Amygdala (tissue), 56 donors: ENCODE measurements around the gene CDC45.

Source experiments
- DNase-seq, 56 donors: peaks; one replicate each; lab custom pipeline; 2025; lab: John Stamatoyannopoulos, UW

Gene CDC45

GRCh38 chr22:19466848-19467752 lies 12.6 kb upstream of the CDC45 start:
- DNase-seq: peak in 3 of 56 donors; percentile 13

- DNase-seq: no peak
These were observed 11.8 kb upstream of the CDC45 start for GRCh38 chr22:19467912-19468311.

DNA sequence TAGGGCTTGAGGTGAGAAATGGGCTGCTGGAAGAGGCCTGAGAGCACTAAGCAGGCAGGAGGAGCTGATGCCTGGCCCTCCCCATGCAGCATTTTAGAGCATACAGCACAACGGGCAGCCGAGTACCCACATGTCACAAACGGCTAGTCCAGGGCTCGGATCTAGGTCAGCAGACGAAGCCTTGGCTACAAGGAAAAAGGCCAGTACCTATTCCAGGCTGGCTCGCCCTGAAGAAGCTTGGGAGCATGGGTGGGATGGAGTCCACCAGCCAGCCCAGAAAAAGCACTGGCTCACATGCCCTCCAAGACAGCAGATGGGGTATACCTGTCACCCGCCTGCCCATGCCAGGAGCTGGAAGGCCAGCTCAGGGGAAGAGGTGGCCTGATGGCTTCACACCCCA lies 10.3 kb upstream of the CDC45 start:
- DNase-seq: no peak

GRCh38 chr22:19470010-19470409 lies 9.7 kb upstream of the CDC45 start:
- no peak for DNase-seq

DNA sequence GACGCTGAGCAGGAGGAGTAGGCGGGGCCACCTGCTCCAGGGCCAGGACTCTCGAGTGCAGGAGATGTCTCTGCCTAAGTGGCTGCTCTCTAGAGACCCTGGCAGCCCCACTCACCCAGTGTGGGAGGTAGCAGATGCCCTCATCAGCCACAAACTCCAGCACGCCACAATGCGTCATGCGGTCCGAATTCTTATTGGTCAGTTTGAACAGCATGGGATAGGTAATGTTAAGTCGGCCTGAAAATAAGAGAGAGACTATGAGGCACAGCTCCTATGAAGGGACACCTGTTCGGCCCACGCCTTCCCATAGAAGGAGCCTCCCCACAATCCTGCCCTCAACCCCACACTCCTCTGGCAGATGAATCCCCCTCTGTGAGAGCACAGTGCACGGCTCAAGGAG lies 8.1 kb upstream of the CDC45 start:
- no peak for DNase-seq

- no peak for DNase-seq
These were observed 7.5 kb upstream of the CDC45 start for GRCh38 chr22:19472233-19472632.

DNA sequence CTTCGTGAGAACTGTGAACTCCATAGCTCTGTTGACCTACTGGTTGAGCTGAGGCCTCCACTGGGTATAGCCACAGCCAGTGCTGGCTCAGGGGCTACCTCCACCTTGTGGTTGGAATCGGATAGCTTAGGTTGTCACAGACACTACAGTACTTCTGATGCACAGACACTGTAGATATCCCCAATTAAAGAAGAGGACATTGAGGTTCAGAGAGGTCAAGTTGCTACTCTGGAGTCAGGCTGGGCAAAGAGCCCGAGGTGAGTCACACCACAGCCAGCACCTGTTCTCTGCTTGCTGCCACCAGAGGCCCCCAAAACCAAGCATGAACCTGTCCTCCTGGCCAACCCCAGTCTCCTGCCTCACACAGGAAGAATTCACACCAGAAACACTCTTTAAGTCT lies 6.1 kb upstream of the CDC45 start:
- no peak for DNase-seq

DNA sequence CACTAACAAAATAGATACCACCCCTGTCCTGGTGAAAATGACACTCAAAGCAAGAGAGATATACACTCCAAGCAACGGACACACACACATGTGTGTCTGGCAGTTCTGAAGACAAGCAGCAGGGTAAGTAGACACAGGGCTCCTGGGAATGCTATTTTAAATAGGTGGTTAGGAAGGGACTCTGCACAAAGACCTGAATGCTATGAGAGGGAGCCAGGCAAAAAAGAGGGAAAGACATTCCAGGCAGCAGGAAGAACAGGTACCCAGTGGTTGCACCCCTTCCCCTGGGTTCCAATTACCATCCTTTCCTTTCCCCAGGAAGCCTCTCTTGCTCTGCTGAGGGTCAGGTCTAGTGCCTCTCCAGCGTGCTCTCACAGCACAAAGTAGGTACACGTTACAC lies 3.7 kb upstream of the CDC45 start:
- DNase-seq: no peak

DNA sequence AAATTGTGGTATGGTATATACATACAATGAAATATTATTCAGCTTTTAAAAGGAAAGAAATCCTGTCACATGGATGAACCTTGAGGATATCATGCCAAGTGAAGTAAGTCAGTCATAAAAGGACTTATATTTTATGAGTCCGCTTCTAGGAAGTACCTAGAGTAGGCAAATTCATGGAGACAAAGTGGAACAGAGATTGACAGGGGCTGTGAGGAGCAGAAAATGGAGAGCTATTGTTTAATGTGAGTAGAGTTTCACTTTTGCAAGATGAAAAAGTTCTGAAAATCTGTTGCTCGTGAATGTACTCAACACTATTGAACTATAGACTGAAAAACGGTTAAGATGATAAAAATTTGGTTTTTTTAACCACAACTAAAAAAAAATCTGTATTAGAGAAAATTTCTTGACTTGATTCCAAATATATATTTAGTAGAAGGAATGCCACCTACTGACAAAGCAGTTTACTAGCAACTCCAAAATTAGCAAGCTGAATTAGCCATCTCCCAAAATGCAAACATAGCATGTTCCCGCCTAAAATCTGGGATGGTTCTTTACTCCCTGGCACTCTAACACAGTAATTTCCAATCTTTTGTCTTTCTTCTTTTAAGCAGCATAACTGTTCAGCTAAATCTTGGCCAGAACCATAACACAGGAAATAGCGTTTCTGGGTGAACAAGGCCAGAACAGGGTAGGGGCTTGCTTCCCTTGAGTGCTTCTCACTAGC lies 2.2 kb upstream of the CDC45 start:
- no peak for DNase-seq

GRCh38 chr22:19478045-19478900 lies 1.4 kb upstream of the CDC45 start:
- peak in 2 of 56 donors; percentile 28 to 43 for DNase-seq

- DNase-seq: peak; percentile 12 to 87 (median 74)
These were observed 792 bp upstream of the CDC45 start, which contains the start of gene UFD1 for GRCh38 chr22:19478901-19479354. TSS of gene UFD1 (minus strand) at chr22:19479193. CDS start at chr22:19479085, 108 bp downstream.

GRCh38 chr22:19480173-19480568 lies 451 bp downstream of the CDC45 start:
- no peak for DNase-seq

DNA sequence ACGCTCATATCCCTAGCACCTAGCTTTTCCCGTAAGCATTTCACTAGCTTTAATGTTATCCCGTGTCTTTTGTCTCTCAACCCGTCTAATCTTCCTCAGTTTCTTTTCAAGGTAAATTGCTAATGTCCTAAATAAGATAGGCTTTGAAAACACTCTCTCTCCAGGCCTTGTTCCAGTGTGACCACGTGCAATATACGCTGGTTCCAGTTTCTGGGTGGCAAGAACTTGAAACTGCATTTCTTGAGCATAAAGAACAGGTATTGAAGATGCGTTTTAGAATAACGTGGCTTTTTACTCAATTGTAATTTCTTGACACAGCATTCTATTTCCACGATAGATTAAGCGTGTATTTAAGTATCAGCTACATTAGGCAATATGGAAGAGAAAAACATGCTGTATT lies 1.1 kb downstream of the CDC45 start:
- DNase-seq: no peak

- no peak for DNase-seq
These were observed 2.6 kb downstream of the CDC45 start for GRCh38 chr22:19482297-19482696.

DNA sequence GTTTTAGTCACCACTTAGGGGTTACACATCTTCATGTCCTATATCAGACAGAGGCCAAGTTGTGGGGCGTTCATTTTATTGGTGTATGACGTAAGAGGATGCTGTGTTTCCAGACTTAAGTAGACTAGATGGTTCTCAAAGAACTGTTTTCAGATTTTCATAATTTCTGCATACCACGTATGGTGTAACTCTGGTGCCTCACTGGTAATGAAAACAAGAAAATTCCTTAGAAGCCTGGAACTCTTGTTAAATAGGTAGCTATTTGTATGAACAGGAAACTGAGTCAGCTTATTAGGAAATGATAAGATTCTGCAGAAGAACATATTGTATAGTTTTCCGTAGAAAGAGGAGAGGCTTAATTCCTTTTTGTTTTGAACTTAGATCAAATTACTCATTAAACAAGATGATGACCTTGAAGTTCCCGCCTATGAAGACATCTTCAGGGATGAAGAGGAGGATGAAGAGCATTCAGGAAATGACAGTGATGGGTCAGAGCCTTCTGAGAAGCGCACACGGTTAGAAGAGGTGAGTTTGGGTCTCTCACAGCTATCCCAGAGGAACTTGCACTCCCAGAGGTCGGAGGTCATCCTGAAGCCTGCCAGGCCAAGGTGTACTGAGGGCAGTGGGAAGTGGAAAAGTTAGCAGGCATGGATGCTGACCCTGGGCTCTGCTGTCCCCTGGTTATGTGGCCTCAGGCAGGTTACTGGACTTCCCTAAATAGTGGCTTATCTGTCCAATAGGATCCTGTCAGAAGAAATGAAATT lies 3.9 kb downstream of the CDC45 start:
- no peak for DNase-seq

DNA sequence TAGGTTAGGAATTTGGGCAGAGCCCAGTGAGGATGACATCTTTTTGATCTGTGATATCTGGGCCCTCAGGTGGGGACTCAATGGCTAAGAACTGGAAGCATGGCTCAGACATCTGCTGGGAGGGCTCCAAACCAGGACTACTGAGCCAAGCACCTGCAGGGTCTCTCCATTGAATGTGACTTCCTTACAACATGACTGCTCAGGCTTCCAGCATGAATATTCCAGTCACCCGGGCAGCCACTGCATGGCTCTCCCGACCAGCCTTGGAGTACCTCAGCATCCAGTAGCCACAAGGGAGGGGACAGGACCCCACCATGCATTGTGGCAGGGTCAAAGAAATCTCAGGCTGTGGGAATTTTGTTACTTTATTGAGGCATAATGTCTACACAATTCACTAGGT lies 8.6 kb downstream of the CDC45 start:
- no peak for DNase-seq

DNA sequence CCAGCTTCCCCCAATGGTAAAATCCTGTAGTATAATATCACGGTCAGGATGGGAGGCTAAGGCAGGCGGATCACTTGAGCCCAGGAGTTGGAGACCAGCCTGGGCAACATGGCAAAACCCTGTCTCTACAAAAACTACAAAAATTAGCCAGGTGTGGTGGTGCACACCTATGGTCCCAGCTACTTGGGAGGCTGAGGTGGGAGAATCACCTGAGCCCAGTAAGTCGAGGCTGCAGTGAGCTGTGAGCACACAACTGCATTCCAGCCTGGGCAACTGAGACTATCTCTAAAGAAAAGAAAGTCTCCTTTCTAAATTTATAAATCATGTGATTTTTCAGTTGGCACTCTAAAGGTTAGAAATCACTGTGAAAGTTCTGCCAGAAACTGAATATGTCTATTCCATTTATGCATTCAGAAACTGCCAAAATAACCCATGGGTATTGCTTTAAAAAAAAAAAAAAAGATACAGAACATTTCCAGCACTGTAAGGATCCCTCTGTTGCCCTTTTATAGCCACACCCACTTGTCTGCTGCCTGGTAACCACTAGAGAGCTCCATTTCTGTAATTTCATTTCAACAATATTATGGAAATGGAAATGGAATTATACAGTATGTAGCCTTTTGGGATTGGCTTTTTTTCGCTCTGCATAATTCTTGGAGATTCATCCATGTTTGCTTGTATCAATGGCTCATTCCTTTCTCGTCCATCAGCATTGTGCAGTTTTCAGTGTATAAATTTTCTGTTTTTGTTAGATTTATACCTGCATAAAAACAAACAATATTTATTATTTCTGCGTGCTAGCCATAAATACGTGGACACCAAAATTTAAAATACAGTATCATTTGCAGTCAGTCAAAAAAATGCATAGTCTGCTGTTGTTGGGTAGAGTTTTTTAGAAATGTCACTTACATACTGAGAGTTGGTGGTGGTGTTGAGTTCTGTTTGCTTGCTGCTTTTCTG lies 9.4 kb downstream of the CDC45 start:
- DNase-seq: no peak

GRCh38 chr22:19490628-19491230 lies 11.0 kb downstream of the CDC45 start:
- DNase-seq: no peak
